Right hindlimb (tissue), 1 donor: ENCODE data around the gene NIPA2.

Experiments used
- DNase-seq: peaks from one replicate; pipeline ENCODE4 v3.0.0-alpha.2; 2018

NIPA2 gene

GRCh38 chr15:22844421-22845288 is 6.2 kb downstream of the NIPA2 start:
- DNase-seq: no peak

GRCh38 chr15:22845289-22845900 is 6.9 kb downstream of the NIPA2 start:
- DNase-seq: no peak

DNA sequence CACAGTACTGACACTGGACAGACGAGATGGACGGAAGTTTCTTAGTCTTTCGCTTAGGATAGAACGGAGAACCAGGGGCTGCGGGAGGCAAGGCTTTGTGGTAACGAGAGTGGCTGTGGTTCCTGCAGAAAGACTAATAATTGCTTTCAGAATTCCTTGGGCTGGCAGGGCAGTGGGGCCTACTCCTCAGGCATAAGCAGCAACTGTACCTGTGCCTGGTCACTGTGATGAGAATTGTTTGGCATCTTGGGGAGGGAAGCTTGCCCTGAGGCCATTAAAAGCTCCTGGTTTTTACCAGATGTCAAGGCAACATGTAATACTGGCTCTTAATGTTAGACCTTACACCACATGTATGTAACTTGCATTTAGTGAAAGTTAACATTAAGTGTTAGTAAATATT is 7.6 kb downstream of the NIPA2 start:
- no peak for DNase-seq

GRCh38 chr15:22850055-22850454 is 11.6 kb downstream of the NIPA2 start:
- DNase-seq: no peak

- DNase-seq: no peak
These were observed 13.0 kb downstream of the NIPA2 start for GRCh38 chr15:22851513-22851912.

GRCh38 chr15:22855791-22856190 is 17.3 kb downstream of the NIPA2 start:
- DNase-seq: no peak

- no peak for DNase-seq
These were observed 18.2 kb downstream of the NIPA2 start for GRCh38 chr15:22856659-22857058.

DNA sequence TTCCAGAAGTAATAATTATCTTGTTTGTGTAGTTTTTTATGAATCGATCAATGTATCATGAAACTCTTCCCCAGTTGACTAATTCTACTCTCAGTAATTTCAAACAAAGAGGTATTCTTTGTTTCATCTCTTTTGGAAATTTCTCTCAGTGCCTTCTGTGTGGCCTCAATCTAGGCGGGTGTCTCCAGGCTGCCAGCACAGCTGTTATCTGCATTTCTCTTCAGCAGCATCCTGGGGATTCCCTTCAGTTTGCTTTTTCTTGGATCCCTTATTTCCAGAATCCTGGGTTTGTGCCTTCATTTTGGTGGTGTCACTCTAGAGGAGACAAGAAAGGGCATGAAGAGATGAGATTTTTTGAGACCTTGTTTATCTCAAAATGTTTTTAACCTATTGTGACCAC is 22.7 kb downstream of the NIPA2 start:
- DNase-seq: no peak

- no peak for DNase-seq
These were observed 24.9 kb downstream of the NIPA2 start for GRCh38 chr15:22863356-22863755.

DNA sequence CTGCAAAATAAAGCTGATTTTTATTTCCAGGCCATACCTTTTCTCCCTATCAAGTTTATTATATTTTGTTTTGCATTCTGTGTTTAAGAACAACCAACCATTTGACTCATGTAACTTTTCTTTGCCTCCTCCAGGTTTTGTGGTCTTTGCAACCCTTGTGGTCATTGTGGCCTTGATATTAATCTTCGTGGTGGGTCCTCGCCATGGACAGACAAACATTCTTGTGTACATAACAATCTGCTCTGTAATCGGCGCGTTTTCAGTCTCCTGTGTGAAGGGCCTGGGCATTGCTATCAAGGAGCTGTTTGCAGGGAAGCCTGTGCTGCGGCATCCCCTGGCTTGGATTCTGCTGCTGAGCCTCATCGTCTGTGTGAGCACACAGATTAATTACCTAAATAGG is 27.6 kb downstream of the NIPA2 start:
- no peak for DNase-seq

- no peak for DNase-seq
These were observed 29.4 kb downstream of the NIPA2 start for GRCh38 chr15:22867886-22868285.

DNA sequence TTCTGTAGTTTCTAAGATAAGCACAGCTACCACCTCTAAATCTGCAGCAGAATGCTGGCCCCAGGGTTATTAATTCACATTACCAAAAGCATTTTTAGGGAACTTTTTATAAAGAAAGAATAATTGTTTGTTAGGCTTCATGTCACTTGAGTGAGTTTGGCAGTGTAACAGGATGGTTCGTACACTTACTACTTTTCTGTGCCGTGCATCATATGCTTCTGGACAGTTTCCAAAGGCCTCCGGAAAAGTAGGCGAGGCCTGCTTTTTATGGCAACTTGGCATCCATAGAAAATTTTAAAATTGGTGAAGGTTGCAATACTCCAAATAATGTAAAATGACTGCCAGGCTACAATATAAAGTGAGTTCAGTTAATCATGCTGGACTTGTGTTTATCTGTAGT is 30.0 kb downstream of the NIPA2 start:
- DNase-seq: no peak

- no peak for DNase-seq
These were observed 30.5 kb downstream of the NIPA2 start for GRCh38 chr15:22868928-22869327.

DNA sequence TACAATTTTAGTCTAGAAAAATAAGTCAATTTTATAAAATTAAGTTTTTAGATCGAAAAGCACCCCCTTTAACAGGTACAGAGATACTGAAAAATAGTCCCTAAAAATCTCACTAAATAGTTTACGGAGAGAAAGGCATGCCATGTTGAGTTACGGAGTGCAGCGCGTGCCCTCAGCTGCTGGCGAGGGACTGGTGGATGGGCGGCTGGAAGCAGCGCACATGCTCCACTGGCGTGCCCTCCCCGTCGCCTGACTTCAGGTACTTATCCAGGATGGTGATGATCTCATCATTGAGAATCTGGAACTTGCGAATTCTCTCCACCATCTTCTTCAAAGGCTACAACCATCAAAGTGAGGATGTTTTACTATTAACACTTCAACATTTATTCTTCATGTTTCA is 31.4 kb downstream of the NIPA2 start:
- DNase-seq: no peak

DNA sequence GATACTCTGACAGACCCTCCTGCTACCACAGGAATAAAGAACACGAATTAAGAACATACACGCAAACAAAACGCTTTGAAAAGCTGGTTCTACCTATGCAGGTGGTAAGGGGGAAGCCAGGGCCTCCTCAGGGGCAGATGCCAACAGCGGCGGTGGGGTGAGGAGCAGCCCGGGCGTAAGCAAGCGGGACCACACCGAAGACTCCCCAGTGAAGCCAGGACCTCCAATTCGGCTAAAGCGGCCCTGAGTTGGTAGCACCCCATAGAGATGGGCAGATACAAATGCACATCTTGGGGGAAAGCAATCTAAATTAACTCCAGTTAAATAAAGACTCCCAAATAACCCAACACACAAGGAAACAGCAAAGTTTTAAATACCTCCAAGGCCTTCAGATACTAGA is 32.4 kb downstream of the NIPA2 start:
- DNase-seq: no peak

DNA sequence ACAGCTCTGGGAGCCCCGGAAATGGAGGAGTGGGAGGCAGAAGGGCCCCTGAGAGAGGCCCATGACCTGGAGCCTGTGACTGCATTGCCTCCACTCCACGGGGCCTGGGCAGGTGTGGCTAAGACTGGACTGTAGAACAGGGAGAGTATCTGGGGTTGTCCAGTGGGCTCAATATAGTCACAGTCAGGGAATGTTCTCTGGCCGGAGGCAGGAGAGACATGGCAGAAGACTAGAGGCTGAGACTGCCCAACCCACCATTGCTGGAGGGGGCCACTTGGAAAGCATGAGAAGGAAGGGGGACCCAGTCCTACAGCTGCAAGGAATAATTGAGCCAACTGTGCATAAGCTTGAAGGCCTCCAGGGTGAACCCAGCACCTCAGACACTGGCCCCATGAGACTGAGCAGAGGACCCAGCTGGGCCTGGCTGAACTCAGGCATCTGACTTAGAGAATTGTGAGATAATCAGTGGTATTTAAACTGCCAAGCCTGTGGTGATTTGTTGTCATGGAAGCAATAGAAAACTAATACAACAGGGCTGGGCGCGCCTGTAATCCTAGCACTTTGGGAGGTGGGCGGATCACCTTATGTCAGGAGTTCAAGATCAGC is 33.1 kb downstream of the NIPA2 start:
- DNase-seq: no peak

- DNase-seq: no peak
These were observed 34.7 kb downstream of the NIPA2 start for GRCh38 chr15:22872936-22873701.

DNA sequence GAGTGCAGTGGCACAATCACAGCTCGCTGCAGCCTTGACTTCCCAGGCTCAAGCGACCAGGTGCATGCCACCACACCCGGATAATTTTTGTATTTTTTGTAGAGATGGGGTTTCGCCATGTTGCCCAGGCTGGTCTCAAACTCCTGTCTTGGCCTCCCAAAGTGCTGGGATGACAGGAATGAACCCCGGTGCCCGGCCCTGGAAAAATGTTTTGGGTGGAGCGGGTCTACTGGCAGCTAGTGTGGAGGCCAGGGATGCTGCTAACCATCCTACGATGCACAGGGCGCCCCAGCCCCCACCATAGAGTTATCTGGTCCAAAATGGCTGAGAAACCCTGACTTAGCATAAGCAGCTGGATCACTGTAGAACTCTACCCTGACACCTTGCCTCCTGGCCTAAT is 35.4 kb downstream of the NIPA2 start:
- DNase-seq: no peak

DNA sequence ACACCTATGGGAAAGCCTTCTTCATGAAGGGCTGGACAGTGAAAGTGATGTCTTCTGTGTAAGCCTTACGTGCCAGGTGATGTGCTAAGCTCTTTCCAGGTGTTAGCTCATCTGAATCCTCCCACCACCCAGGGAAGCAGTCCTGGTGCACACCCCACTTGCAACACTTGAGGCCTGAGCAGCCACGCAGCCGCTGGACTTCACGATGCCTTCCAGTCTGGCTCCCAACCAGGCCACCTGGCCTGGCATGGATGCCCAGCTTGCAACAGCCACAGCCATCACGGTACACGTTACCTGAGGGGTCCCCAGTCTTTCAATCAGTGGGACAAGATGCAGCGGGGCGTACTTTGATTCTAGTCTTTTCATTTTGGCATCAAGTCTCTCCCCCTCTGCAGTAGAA is 35.8 kb downstream of the NIPA2 start:
- no peak for DNase-seq

DNA sequence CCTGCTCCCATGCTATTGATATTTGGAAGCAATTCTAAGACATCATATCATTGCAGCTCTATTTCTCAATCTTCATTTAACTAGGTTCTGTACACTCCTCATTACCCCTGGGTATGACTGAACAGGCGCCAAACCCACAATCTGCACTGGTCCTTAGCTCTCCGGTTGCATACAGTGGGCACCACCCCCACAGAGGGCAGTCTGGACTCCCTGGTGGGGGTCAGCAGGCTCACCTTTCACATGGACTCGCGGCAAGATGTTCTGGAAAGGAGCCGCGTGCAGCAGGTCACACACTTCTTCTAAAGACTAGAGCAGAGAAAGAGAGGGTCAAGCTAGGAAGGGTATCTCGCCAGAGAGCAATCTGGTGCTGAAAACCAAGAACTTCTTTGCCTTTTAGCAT is 36.5 kb downstream of the NIPA2 start:
- DNase-seq: no peak

- DNase-seq: no peak
These were observed 38.7 kb downstream of the NIPA2 start for GRCh38 chr15:22877117-22877516.

DNA sequence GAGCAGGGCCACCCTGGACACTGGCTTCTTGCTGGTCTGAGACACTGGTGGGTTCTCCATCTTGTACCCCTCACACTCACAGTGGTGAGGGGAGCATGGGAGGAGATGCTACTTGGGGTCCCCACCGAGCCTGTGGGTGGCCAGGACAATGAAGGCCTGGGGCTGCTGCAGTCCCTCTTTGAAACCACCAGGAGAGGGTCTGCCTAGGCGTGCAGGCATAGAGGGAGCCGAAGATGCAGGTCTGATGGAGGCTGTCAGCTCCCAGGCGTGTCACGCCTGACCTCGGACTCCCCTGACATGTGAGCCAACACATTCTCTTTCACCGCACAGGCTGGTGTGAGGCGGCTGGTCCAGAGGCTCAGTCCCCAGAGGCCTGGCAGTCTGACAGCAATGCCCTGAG is 39.1 kb downstream of the NIPA2 start:
- no peak for DNase-seq

GRCh38 chr15:22878103-22878502 is 39.6 kb downstream of the NIPA2 start:
- no peak for DNase-seq
